GM12891 (cell line): ENCODE data around the gene CDH23.

Experiments
- PAX5 ChIP-seq: IDR thresholded peaks from 2 replicates; pipeline ENCODE4 v1.6.1; 2011; ENCODE audit warnings: low read length, moderate library complexity, mild to moderate bottlenecking; ENCODE audit not compliant: insufficient read depth, severe bottlenecking
- POLR2A ChIP-seq: IDR thresholded peaks from 2 replicates; pipeline ENCODE4 v1.6.1; 2011; ENCODE audit warnings: low read depth, low read length, control low read depth
- POLR2AphosphoS5 ChIP-seq: IDR thresholded peaks from 2 replicates; pipeline ENCODE4 v1.6.1; 2011; ENCODE audit warnings: low read depth, low read length, control low read depth
- POU2F2 ChIP-seq: IDR thresholded peaks from 2 replicates; pipeline ENCODE4 v1.6.1; 2011; ENCODE audit warnings: low read depth, mild to moderate bottlenecking, control low read depth, low read length, moderate library complexity
- SPI1 ChIP-seq: IDR thresholded peaks from 2 replicates; pipeline ENCODE4 v1.6.1; 2011; ENCODE audit warnings: low read depth, low read length, control low read depth
- TAF1 ChIP-seq: IDR thresholded peaks from 2 replicates; pipeline ENCODE4 v1.6.1; 2011; ENCODE audit warnings: low read depth, low read length, control low read depth

DNA sequence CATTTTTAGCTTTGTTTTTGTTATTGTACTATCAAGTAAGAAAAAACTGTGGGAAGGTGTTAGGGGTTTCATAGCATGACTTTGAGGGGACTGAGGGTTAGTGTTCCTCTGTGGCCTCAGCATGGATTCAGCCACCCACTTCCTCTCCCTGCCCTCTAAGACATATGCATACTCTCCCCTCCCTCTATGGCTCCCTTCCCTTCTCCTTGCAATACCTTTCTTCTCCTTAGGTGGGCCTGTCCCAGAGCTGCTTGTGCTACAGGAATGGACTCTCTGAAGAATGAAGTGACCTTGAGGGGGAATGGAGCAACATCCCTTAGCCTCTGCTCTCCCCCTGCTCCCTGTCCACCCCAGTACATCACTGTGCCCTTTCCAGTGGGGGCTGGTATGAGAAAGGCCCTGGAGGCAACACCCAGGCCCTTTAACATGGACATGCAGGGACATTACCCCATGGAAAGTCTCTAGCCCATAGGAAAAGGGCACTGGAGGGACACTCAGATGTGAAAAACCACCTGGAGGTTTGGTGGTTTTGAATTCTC lies 22.4 kb downstream of the CDH23 start:
- TF ChIP-seq POLR2AphosphoS5 (no peak), POLR2A (no peak), TAF1 (no peak), POU2F2 (no peak), SPI1 (no peak), PAX5 (no peak)
